Neural crest cell (in vitro differentiated cells): ENCODE data around the gene RAB38. TPM values are rescaled to one million over a fixed set of nuclear protein-coding genes. Genes with fewer than 3 reads are reported as not detected.

Experiments
- DNase-seq: peaks from one replicate; pipeline ENCODE4 v3.0.0; 2021; ENCODE audit warnings: low read depth, mixed read lengths, low spot score
- H3K27ac Mint-ChIP-seq: one replicate; pipeline ENCODE4 v1.8.0; 2021; ENCODE audit warnings: mild to moderate bottlenecking, mixed read lengths; ENCODE audit not compliant: unreplicated experiment
- H3K27me3 Mint-ChIP-seq: 2 replicates; pipeline ENCODE4 v1.8.0; 2021; ENCODE audit warnings: low read depth, mild to moderate bottlenecking, mixed read lengths
- H3K36me3 Mint-ChIP-seq: 2 replicates; pipeline ENCODE4 v1.8.0; 2021; ENCODE audit warnings: low read depth, mild to moderate bottlenecking, mixed read lengths
- H3K4me1 Mint-ChIP-seq: 2 replicates; pipeline ENCODE4 v1.8.0; 2021; ENCODE audit warnings: mixed read lengths
- H3K4me3 Mint-ChIP-seq: one replicate; pipeline ENCODE4 v1.8.0; 2021; ENCODE audit warnings: mild to moderate bottlenecking, mixed read lengths
- H3K9me3 Mint-ChIP-seq: 2 replicates; pipeline ENCODE4 v1.8.0; 2021; ENCODE audit warnings: mixed read lengths
- CTCF ChIP-seq: fragments of 200-600 bp; sonication (generic); conservative IDR thresholded peaks from 2 replicates; pipeline ENCODE4 v1.5.0; 2021; ENCODE audit warnings: antibody characterized with exemption, mild to moderate bottlenecking
- total RNA-seq: library from RNA; stranded (reverse); gene quantifications from 2 replicates; pipeline ENCODE4 v1.2.1, GENCODE V29; 2021

The RAB38 gene
- total RNA-seq, 1 donor from 2014 or later = 3.6 TPM

- Mint-ChIP-seq H3K4me3 (no peak overlapping the region), H3K9me3 (no peaks in the 10 kb centered on the region), H3K36me3 (no peaks in the 10 kb centered on the region), H3K4me1 (no peaks in the 10 kb centered on the region), H3K27me3 (no peaks in the 10 kb centered on the region), H3K27ac (no peak overlapping the region)
- TF ChIP-seq CTCF = no peak
- DNase-seq = no peak
These were observed 29.1 kb upstream of the RAB38 start for GRCh38 chr11:88204353-88204752.

- DNase-seq = no peak
- H3K4me1 Mint-ChIP-seq = no peaks in the 10 kb centered on the region
- no peak overlapping the region for H3K4me3 Mint-ChIP-seq
- TF ChIP-seq CTCF = no peak
- no peaks in the 10 kb centered on the region for H3K27me3 Mint-ChIP-seq
- no peaks in the 10 kb centered on the region for H3K9me3 Mint-ChIP-seq
- no peak overlapping the region for H3K27ac Mint-ChIP-seq
- no peaks in the 10 kb centered on the region for H3K36me3 Mint-ChIP-seq
These were observed 28.4 kb upstream of the RAB38 start for GRCh38 chr11:88203604-88204003.

GRCh38 chr11:88202498-88202897, 27.3 kb upstream of the RAB38 start:
- no peak overlapping the region for H3K4me3 Mint-ChIP-seq
- H3K9me3 Mint-ChIP-seq = peaks cover 3% of the 10 kb centered on the region
- no peak for TF ChIP-seq CTCF
- no peaks in the 10 kb centered on the region for H3K27me3 Mint-ChIP-seq
- no peak overlapping the region for H3K27ac Mint-ChIP-seq
- no peaks in the 10 kb centered on the region for H3K4me1 Mint-ChIP-seq
- H3K36me3 Mint-ChIP-seq = no peaks in the 10 kb centered on the region
- DNase-seq = no peak

GRCh38 chr11:88196393-88196792, 21.1 kb upstream of the RAB38 start:
- H3K27ac Mint-ChIP-seq = no peak overlapping the region
- H3K9me3 Mint-ChIP-seq = peaks cover 26% of the 10 kb centered on the region
- H3K36me3 Mint-ChIP-seq = peaks cover 11% of the 10 kb centered on the region
- H3K27me3 Mint-ChIP-seq = no peaks in the 10 kb centered on the region
- no peak for DNase-seq
- no peak for TF ChIP-seq CTCF
- H3K4me3 Mint-ChIP-seq = no peak overlapping the region
- no peaks in the 10 kb centered on the region for H3K4me1 Mint-ChIP-seq

GRCh38 chr11:88195908-88196307, 20.7 kb upstream of the RAB38 start:
- Mint-ChIP-seq H3K27ac (no peak overlapping the region), H3K4me3 (no peak overlapping the region), H3K9me3 (peaks cover 26% of the 10 kb centered on the region), H3K4me1 (no peaks in the 10 kb centered on the region), H3K36me3 (peaks cover 11% of the 10 kb centered on the region), H3K27me3 (no peaks in the 10 kb centered on the region)
- TF ChIP-seq CTCF = no peak
- DNase-seq = no peak

GRCh38 chr11:88194990-88195389, 19.7 kb upstream of the RAB38 start:
- TF ChIP-seq CTCF = no peak
- Mint-ChIP-seq H3K4me1 (no peaks in the 10 kb centered on the region), H3K9me3 (peaks cover 26% of the 10 kb centered on the region), H3K4me3 (no peak overlapping the region), H3K27ac (no peak overlapping the region), H3K36me3 (peaks cover 11% of the 10 kb centered on the region), H3K27me3 (no peaks in the 10 kb centered on the region)
- no peak for DNase-seq
